Measurements from ENCODE around the gene EDDM13.

DNA sequence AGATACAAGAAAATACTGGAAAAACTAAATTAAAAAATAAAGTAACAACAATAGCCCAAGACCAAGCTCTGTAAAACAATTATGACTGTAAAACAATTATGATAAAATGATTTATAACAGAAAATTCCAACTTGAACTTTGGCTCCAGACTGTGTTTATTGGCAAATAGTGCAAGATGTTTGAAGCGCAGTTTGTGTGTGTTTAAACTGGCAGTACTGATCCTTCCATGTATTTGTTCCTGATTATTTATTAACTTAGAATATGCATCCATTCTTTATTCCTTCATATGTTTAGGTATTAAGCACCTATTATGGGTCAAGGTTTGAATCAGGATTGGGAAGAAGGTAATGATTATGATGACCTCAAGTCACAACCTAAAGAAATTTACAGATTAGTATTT lies 83.0 kb downstream of the EDDM13 start:
- TF ChIP-seq POLR2A (IDR thresholded peaks at IDR 0.05), result no peak
- TF ChIP-seq, protein P1, sequence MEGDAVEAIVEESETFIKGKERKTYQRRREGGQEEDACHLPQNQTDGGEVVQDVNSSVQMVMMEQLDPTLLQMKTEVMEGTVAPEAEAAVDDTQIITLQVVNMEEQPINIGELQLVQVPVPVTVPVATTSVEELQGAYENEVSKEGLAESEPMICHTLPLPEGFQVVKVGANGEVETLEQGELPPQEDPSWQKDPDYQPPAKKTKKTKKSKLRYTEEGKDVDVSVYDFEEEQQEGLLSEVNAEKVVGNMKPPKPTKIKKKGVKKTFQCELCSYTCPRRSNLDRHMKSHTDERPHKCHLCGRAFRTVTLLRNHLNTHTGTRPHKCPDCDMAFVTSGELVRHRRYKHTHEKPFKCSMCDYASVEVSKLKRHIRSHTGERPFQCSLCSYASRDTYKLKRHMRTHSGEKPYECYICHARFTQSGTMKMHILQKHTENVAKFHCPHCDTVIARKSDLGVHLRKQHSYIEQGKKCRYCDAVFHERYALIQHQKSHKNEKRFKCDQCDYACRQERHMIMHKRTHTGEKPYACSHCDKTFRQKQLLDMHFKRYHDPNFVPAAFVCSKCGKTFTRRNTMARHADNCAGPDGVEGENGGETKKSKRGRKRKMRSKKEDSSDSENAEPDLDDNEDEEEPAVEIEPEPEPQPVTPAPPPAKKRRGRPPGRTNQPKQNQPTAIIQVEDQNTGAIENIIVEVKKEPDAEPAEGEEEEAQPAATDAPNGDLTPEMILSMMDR (IDR thresholded peaks at IDR 0.05), result no peak
